Measurements from ENCODE around the gene FSTL3.
"Not testable (repeated sequence)": the region's sequence is repeated elsewhere in the genome, so short reads cannot be mapped to it uniquely, and the experiment has no call there.

The FSTL3 gene

GRCh38 chr19:682678-683320, 6.6 kb downstream of the FSTL3 start:
- no peak for DNase-seq

- DNase-seq = no peak
Observed at GRCh38 chr19:685454-685931, 9.3 kb downstream of the FSTL3 start.

GRCh38 chr19:686589-687297, 10.6 kb downstream of the FSTL3 start:
- no peak for DNase-seq

GRCh38 chr19:687569-688166, 11.5 kb downstream of the FSTL3 start:
- no peak for DNase-seq

- DNase-seq = peak; percentile 11
Observed at GRCh38 chr19:688214-688613, 12.0 kb downstream of the FSTL3 start.

- DNase-seq = no peak
Observed at GRCh38 chr19:688992-689391, 12.8 kb downstream of the FSTL3 start.

- DNase-seq = no peak
Observed at GRCh38 chr19:690203-690602, 14.0 kb downstream of the FSTL3 start.

- no peak for DNase-seq
Observed at GRCh38 chr19:694481-695351, 18.5 kb downstream of the FSTL3 start.

GRCh38 chr19:695352-695949, 19.3 kb downstream of the FSTL3 start, which contains the start of gene PRSS57:
Gene PRSS57 (minus strand): TSS chr19:695452. CDS start chr19:695430, 22 bp downstream.
- no peak for DNase-seq

GRCh38 chr19:698529-698928, 22.3 kb downstream of the FSTL3 start:
- not testable (repeated sequence) for DNase-seq

- not testable (repeated sequence) for DNase-seq
Observed at GRCh38 chr19:699885-700284, 23.7 kb downstream of the FSTL3 start.

GRCh38 chr19:702847-703246, 26.7 kb downstream of the FSTL3 start:
- DNase-seq = not testable (repeated sequence)

- DNase-seq = no peak
Observed at GRCh38 chr19:703329-703650, 27.1 kb downstream of the FSTL3 start.

GRCh38 chr19:703651-704446, 27.7 kb downstream of the FSTL3 start:
- DNase-seq = peak; percentile 34

GRCh38 chr19:704447-704741, 28.2 kb downstream of the FSTL3 start:
- DNase-seq = no peak

GRCh38 chr19:708154-709143, 32.3 kb downstream of the FSTL3 start, which contains the start of gene PALM:
Gene PALM (plus strand): TSS chr19:708935. CDS start chr19:709147, 212 bp downstream.
- DNase-seq = peak; percentile 28

- no peak for DNase-seq
Observed at GRCh38 chr19:709196-709964, 33.2 kb downstream of the FSTL3 start.

GRCh38 chr19:709965-710571, 33.9 kb downstream of the FSTL3 start:
- DNase-seq = no peak

- DNase-seq = no peak
Observed at GRCh38 chr19:710767-711166, 34.6 kb downstream of the FSTL3 start.

All from fibroblast of skin of right biceps (primary cell).